ENCODE measurements around the gene ADH4.
"Not testable (repeated sequence)": the region's sequence is repeated elsewhere in the genome, so short reads cannot be mapped to it uniquely, and the experiment has no call there.

Gene ADH4

GRCh38 chr4:99080869-99081268 is 63.2 kb downstream of the ADH4 start:
- not testable (repeated sequence) for DNase-seq (ENCODE audit: low read depth in 3 of 3, low spot score in 1 of 3)

DNA sequence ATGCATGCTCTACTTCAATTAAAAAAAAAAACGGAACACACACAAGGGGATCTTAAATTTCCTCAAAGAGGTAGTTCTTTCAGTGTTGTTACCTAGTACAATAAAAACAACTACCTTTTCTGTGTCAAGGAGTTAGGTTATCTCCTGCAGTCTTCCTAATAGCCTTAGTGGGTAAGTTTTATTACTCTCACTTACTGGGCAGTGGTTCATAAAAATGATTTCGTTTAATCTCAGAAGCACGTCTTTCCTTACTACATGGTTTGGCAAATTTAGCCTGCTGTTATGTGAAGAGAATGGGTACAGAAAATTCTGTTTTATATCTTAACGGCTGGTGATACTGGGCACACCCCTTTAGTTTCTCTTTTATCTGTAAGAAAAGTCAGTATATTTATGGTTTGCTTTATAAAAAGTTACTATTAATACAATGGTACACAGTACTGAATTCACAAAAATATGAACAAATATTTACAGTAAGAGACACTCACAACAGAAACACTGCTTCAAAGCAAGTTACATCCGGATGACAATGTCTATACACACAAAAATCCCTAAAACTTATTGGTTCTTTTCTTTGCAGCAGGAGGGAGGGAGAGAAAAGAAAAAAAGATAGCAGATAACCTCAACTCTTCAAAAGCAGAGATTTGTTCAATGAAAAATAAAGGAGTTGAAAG is 64.3 kb downstream of the ADH4 start:
- DNase-seq (ENCODE audit: low read depth in 3 of 3, low spot score in 1 of 3): no peak

GRCh38 chr4:99078931-99079624 is 65.0 kb downstream of the ADH4 start:
- DNase-seq (ENCODE audit: low read depth in 3 of 3, low spot score in 1 of 3): no peak

DNA sequence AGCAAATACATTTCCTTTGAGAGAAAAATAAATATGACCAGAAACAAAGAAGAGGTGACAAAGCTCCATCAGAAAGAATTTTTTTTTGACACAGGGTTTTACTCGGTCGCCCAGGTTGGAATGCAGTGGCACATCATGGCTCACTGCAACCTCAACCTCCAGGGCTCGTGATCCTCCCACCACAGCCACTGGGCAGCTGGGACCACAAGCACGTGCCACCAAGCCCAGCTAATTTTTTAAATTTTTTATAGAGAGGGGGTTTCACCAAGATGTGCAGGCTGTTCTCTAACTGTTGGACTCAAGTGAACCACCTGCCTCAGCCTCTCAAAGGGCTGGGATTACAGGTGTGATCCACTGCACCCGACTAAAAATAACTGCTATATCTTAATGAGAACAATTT is 65.8 kb downstream of the ADH4 start:
- no peak for DNase-seq (ENCODE audit: low read depth in 3 of 3, low spot score in 1 of 3)

DNA sequence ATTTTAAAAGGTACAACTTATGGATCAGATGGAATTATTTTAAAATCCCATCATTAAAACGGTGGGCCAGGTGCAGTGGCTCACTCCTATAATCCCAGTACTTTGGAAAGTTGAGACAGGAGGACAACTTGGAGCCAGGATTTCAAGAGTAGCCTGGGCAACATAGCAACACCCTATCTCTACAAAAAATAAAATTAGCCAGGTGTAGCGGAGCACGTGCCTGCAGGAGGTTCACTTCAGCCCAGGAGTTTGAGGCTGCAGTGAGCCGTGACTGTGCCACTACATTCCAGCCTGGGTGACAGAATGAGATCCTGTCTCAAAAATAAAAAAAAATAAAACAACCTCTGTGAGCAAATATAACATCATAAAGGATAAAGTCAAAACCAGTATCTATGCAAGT is 66.9 kb downstream of the ADH4 start:
- no peak for DNase-seq (ENCODE audit: low read depth in 3 of 3, low spot score in 1 of 3)

DNA sequence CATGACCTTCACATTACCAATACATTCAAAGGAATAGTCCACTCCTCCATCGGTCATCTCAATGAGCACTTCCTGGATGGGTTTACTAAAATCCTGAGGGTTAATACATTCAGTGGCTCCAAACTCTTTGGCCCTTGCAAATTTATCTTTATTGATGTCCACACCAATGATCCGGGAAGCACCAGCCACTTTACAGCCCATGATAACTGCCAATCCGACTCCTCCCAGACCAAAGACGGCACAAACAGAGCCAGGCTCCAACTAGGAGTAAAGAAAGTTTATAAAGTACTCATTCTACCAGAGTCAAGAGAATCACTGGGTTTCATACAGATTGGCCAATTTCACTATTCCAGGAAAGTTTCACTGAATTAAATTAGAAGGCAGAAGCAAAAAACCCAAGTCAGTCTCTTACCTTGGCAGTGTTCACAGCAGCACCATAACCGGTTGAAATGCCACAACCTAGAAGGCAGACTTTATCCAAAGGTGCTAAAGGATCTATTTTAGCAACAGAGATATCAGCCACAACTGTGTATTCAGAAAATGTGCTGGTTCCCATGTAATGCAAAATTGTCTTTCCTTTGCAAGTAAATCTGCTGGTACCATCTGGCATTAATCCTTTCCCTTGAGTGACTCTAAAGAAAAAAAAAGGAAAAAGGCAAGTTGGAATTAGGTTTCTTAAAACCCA is 67.7 kb downstream of the ADH4 start:
- no peak for DNase-seq (ENCODE audit: low read depth in 3 of 3, low spot score in 1 of 3)

- DNase-seq (ENCODE audit: low read depth in 3 of 3, low spot score in 1 of 3): no peak
Observed at GRCh38 chr4:99074816-99075215, 69.3 kb downstream of the ADH4 start.

Data from stimulated activated CD4-positive, alpha-beta T cell treated with anti-CD3 and anti-CD28 coated beads, TNF-alpha, amount 100 ng/mL, for 1 hour (primary cell).